Liver (tissue), 3 donors: ENCODE data around the gene CDKL5.

ENCODE experiments used
- GABPA ChIP-seq, 2 donors: IDR thresholded peaks in 1 of 2; conservative IDR thresholded peaks in 1 of 2; 2 replicates each; pipeline ENCODE4 v1.6.1; 2016; ENCODE audit warnings: antibody characterized with exemption in 2 of 2, mild to moderate bottlenecking in 1 of 2, moderate library complexity in 1 of 2
- HNF4A ChIP-seq, 2 donors: conservative IDR thresholded peaks; 2 replicates each; pipeline ENCODE4 v1.6.1; 2016; ENCODE audit warnings: antibody characterized with exemption in 2 of 2, mild to moderate bottlenecking in 2 of 2
- HNF4G ChIP-seq: IDR thresholded peaks from 2 replicates; pipeline ENCODE4 v1.6.1; 2016; ENCODE audit warnings: antibody characterized with exemption
- JUND ChIP-seq, 2 donors: IDR thresholded peaks; 2 replicates each; pipeline ENCODE4 v1.6.1; 2016; ENCODE audit warnings: antibody characterized with exemption in 2 of 2
- RAD21 ChIP-seq, 2 donors: IDR thresholded peaks; 2 replicates each; pipeline ENCODE4 v1.6.1; 2016; ENCODE audit warnings: antibody characterized with exemption in 2 of 2, mild to moderate bottlenecking in 2 of 2
- RXRA ChIP-seq, 2 donors: IDR thresholded peaks; 2 replicates each; pipeline ENCODE4 v1.6.1; 2017 to 2018; ENCODE audit warnings: antibody characterized with exemption in 2 of 2, mild to moderate bottlenecking in 1 of 2
- SP1 ChIP-seq: IDR thresholded peaks from 2 replicates; pipeline ENCODE4 v1.6.1; 2018; ENCODE audit warnings: antibody characterized with exemption, mild to moderate bottlenecking
- TAF1 ChIP-seq: conservative IDR thresholded peaks from 2 replicates; pipeline ENCODE4 v1.6.1; 2016; ENCODE audit warnings: antibody characterized with exemption, mild to moderate bottlenecking
- YY1 ChIP-seq: IDR thresholded peaks from 2 replicates; pipeline ENCODE4 v1.6.1; 2016; ENCODE audit warnings: antibody characterized with exemption, mild to moderate bottlenecking
- TF ChIP-seq, protein P1 (sequence below): fragments of 150-350 bp; IDR thresholded peaks from 2 replicates; pipeline ENCODE4 v1.5.1; 2017; ENCODE audit warnings: improper control_type of control experiment, low read depth, low read length; ENCODE audit not compliant: missing input control
- TF ChIP-seq, protein P2 (sequence below): IDR thresholded peaks from 2 replicates; pipeline ENCODE4 v1.6.1; 2016; ENCODE audit warnings: antibody characterized with exemption
- TF ChIP-seq, protein P3 (sequence below): IDR thresholded peaks from 2 replicates; pipeline ENCODE4 v1.6.1; 2016; ENCODE audit warnings: antibody characterized with exemption
- TF ChIP-seq, protein P4 (sequence below): IDR thresholded peaks from 2 replicates; pipeline ENCODE4 v1.6.1; 2016; ENCODE audit warnings: antibody characterized with exemption
- TF ChIP-seq, protein P5 (sequence below): IDR thresholded peaks from 2 replicates; pipeline ENCODE4 v1.6.1; 2016; ENCODE audit warnings: antibody characterized with exemption, mild to moderate bottlenecking
- donor health status: healthy.
- donor health status: healthy.

DNA sequence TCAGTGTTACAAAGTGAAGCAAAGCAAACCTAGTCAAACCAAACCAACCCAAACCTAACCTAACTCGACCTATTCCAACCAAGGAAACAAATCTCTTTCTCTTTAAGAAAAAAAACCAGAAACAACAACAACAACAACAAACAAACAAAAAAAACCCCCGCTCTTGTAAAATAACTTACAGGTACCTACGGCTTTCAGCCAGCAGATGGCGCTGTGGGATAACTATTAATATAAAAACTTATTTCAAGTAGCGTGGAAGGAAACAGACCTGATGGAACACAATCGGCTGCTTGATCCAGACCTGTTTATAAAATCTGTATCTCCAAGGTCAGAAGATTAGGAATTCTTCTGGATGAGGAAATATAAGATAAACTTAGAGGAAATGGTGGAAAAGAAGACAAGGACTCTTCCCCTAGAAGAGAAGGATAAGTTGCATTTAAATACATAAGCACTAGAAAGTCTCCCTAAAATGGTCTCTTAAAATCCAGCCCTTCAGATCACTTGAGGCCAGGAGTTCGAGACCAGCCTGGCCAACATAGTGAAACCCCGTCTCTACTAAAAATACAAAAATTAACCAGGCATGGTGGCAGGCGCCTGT, 34.4 kb upstream of the CDKL5 start:
- TF ChIP-seq, protein P1, sequence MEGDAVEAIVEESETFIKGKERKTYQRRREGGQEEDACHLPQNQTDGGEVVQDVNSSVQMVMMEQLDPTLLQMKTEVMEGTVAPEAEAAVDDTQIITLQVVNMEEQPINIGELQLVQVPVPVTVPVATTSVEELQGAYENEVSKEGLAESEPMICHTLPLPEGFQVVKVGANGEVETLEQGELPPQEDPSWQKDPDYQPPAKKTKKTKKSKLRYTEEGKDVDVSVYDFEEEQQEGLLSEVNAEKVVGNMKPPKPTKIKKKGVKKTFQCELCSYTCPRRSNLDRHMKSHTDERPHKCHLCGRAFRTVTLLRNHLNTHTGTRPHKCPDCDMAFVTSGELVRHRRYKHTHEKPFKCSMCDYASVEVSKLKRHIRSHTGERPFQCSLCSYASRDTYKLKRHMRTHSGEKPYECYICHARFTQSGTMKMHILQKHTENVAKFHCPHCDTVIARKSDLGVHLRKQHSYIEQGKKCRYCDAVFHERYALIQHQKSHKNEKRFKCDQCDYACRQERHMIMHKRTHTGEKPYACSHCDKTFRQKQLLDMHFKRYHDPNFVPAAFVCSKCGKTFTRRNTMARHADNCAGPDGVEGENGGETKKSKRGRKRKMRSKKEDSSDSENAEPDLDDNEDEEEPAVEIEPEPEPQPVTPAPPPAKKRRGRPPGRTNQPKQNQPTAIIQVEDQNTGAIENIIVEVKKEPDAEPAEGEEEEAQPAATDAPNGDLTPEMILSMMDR, result peak; percentile 70
- TF ChIP-seq, protein P2, sequence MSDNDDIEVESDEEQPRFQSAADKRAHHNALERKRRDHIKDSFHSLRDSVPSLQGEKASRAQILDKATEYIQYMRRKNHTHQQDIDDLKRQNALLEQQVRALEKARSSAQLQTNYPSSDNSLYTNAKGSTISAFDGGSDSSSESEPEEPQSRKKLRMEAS, result no peak
- TF ChIP-seq, protein P3, sequence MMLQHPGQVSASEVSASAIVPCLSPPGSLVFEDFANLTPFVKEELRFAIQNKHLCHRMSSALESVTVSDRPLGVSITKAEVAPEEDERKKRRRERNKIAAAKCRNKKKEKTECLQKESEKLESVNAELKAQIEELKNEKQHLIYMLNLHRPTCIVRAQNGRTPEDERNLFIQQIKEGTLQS, result no peak
- TF ChIP-seq JUND (IDR thresholded peaks at IDR 0.05) (no peak), RXRA (IDR thresholded peaks at IDR 0.05) (no peak), SP1 (no peak), GABPA (IDR thresholded peaks at IDR 0.05 in 1 of 2, conservative IDR thresholded peaks at IDR 0.05 in 1 of 2) (no peak), TAF1 (no peak), RAD21 (IDR thresholded peaks at IDR 0.05) (peak; percentile 81 to 88), HNF4G (no peak), YY1 (no peak), HNF4A (conservative IDR thresholded peaks at IDR 0.05) (no peak)
- TF ChIP-seq, protein P4, sequence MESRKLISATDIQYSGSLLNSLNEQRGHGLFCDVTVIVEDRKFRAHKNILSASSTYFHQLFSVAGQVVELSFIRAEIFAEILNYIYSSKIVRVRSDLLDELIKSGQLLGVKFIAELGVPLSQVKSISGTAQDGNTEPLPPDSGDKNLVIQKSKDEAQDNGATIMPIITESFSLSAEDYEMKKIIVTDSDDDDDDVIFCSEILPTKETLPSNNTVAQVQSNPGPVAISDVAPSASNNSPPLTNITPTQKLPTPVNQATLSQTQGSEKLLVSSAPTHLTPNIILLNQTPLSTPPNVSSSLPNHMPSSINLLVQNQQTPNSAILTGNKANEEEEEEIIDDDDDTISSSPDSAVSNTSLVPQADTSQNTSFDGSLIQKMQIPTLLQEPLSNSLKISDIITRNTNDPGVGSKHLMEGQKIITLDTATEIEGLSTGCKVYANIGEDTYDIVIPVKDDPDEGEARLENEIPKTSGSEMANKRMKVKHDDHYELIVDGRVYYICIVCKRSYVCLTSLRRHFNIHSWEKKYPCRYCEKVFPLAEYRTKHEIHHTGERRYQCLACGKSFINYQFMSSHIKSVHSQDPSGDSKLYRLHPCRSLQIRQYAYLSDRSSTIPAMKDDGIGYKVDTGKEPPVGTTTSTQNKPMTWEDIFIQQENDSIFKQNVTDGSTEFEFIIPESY, result no peak
- TF ChIP-seq, protein P5, sequence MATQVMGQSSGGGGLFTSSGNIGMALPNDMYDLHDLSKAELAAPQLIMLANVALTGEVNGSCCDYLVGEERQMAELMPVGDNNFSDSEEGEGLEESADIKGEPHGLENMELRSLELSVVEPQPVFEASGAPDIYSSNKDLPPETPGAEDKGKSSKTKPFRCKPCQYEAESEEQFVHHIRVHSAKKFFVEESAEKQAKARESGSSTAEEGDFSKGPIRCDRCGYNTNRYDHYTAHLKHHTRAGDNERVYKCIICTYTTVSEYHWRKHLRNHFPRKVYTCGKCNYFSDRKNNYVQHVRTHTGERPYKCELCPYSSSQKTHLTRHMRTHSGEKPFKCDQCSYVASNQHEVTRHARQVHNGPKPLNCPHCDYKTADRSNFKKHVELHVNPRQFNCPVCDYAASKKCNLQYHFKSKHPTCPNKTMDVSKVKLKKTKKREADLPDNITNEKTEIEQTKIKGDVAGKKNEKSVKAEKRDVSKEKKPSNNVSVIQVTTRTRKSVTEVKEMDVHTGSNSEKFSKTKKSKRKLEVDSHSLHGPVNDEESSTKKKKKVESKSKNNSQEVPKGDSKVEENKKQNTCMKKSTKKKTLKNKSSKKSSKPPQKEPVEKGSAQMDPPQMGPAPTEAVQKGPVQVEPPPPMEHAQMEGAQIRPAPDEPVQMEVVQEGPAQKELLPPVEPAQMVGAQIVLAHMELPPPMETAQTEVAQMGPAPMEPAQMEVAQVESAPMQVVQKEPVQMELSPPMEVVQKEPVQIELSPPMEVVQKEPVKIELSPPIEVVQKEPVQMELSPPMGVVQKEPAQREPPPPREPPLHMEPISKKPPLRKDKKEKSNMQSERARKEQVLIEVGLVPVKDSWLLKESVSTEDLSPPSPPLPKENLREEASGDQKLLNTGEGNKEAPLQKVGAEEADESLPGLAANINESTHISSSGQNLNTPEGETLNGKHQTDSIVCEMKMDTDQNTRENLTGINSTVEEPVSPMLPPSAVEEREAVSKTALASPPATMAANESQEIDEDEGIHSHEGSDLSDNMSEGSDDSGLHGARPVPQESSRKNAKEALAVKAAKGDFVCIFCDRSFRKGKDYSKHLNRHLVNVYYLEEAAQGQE, result no peak
